GM19324 (cell line): Measurements from ENCODE around the gene TRPC6.
"Not testable (repeated sequence)": the region's sequence is repeated elsewhere in the genome, so short reads cannot be mapped to it uniquely, and the experiment has no call there.

Experiments used
- ATAC-seq: cut with Tn5 transposase; IDR thresholded peaks from one replicate; pipeline ENCODE4 v1.9.1; 2021; ENCODE audit warnings: mild to moderate bottlenecking, moderate library complexity; ENCODE audit not compliant: unreplicated experiment, low FRiP score

Gene TRPC6

GRCh38 chr11:101459020-101459419, 124.8 kb downstream of the TRPC6 start:
- ATAC-seq = no peak

DNA sequence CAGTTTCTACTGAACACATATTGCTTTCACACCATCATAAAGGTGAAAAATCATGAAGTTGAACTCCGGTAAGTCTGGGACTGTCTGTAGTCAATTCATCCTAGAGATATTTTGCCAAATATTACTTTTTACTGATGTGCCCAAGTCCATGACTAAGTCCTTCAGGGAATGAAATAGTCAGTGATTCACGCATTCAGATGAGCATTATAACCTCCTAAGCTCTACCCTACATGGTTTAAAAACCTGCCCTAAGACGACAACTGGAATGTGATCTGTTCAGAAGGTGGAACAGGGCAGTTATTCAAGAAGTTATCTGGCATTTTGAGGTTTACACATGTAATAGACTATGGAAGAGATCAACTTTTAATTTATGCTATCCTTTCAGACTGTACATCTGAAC, 125.6 kb downstream of the TRPC6 start:
- ATAC-seq = no peak

DNA sequence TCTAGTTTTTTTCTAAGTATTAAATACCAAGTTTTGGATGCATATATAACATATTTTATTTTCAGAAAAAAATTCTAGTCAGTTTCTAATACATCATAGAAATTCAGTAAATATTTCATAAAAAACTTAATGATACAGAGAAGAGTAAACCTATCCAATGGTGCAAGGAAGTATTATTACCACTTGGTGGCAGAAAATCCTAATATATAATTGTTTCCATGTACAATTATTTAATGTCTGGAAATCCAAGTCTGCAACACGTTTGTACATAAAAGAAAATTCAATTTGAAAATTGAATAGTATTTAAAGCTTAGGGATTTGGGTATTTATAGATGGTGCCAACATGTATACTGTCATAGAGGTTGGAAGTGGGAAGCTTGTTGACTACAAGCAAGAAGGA, 127.0 kb downstream of the TRPC6 start:
- ATAC-seq = no peak

- ATAC-seq = no peak
These were observed 130.1 kb downstream of the TRPC6 start for GRCh38 chr11:101453682-101454081.

GRCh38 chr11:101448881-101449442, 134.8 kb downstream of the TRPC6 start:
- no peak for ATAC-seq

DNA sequence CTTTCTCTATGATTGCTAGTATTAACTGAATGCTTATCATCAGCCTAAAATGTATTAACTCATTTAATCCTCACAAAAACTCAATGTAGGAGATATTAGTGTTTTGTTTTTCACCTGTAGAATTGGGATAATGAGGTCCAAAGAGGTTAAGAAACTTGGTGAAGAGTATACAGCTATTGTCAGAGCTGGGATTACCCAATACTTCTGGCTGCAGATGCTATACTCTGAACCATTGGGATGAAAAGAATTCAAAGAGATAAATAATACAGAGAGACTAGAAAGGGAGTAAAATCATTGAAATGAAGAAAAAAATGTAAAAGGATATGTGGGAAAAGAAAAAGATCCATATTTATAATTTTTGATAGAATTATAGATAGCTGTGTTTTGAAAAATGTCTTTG, 137.1 kb downstream of the TRPC6 start:
- no peak for ATAC-seq

- ATAC-seq = no peak
These were observed 137.6 kb downstream of the TRPC6 start for GRCh38 chr11:101446238-101446637.

DNA sequence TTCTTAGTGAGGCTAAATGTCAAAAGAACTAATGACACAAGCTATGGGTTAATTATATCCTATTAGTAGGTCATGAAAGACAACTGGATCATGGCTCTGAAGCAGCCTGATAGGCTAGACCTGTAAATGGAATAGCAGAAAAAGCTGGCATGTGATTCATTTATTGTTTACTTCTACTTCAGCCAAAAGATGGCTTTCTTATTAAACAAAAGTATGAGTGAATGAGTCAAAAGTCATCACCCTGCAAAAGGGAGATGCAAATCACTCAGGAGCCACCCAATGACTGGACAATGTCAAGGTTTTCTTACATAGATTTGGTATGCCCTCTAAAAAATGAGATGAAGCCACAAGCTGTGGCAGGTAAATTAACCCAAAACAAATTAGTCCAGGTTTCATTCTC, 138.0 kb downstream of the TRPC6 start:
- no peak for ATAC-seq

DNA sequence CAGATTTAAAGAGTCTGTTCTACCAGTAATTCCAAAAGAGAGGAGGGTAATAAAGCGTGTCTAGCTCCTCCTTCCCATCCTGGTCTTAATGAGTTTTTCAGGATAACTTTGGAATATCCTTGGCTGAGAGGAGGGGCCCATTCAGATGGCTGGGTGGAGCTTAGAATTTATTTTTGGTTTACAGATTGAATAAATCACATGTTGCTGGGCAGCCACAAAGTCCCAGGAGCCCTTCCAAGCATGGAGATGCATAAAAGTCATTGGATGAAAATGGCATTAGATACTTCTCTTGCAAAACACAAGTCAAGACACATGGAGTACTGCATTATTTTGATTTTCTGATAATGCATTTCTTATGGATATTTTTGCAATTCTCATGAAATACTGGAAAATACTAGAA, 139.0 kb downstream of the TRPC6 start:
- ATAC-seq = no peak

GRCh38 chr11:101444164-101444563, 139.6 kb downstream of the TRPC6 start:
- ATAC-seq = no peak

- no peak for ATAC-seq
These were observed 140.8 kb downstream of the TRPC6 start for GRCh38 chr11:101442936-101443521.

GRCh38 chr11:101442171-101442570, 141.6 kb downstream of the TRPC6 start:
- no peak for ATAC-seq

GRCh38 chr11:101441747-101442146, 142.1 kb downstream of the TRPC6 start:
- ATAC-seq = no peak

DNA sequence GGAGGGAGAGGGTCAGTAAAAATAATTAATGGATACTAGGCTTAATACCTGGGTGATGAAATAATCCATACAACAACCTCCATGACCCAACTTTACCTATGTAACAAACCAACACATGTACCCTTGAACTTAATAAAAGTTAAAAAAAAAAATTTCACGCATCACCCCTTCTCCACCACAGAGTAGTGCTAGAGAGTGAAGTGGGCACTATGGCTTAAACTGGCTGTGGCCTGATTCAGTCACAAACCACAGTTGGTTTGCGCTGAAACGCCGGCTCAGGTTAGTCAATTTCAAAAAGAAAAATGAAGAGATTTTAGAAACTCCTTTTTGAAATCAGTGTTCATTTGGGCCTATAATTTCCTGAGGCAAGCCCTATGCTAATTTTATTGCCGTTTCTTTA, 144.3 kb downstream of the TRPC6 start:
- ATAC-seq = no peak

DNA sequence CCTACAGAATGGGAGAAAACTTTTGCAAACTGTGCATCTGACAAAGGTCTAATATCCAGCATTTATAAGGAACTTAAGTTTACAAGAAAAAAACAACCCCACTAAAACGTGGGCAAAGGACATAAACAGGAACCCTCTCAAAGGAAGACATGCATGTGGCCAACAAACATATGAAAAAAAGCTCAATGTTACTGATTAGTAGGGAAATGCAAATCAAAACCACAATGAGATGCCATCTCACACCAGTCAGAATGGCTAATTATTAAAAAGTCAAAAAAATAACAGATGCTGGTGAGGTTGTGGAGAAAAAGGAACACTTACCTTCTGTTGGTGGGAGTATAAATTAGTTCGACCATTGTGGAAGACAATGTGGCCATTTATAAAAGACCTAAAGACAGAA, 145.1 kb downstream of the TRPC6 start:
- ATAC-seq = not testable (repeated sequence)

DNA sequence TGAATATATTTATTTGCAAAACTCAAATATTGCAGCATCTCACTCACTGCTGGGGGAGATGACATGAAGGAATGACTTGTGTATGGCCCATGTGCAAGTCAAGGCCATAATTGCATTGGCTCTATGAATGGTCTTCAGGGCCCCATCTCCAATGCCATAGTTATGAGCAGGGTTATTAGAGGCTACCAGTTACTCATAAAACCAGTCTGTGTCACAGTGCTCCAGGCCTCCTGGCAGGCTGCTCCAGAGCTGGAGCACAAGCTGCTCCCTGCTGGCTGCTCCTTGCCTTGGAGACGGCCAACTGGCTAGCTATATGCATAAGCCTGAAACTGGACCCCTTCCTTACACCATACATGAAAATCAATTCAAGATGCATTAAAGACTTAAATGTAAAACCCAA, 145.7 kb downstream of the TRPC6 start:
- no peak for ATAC-seq

DNA sequence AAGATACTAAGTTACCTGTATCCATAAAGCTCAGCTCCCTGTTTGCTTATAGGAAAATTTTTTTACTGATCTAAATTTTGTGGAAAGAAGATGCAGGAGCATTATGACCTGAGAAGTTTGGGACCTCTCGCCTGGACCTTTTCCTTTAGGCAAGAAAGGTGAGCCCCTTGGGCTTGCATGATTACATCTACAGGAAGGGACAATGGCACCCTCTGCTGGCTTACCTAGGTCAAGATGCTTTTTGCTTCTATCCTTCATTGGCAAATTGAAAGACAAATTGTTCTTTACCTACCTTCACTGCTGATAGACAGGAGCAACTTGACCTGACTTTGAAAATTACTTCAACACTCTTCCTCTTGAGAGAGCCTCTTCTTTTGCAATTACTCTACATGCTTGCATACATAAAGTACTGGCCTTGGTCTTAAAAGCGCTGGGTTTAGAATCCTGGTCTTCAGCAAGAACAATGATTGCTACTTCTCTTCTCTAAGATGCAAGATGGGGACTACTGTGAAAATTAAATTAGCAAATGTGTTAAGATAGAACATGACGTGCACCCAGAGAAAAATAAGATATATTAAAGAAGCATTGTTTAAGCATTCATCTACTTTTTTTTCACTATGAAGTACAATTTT, 147.2 kb downstream of the TRPC6 start:
- ATAC-seq = no peak

GRCh38 chr11:101435408-101435973, 148.3 kb downstream of the TRPC6 start:
- ATAC-seq = no peak

DNA sequence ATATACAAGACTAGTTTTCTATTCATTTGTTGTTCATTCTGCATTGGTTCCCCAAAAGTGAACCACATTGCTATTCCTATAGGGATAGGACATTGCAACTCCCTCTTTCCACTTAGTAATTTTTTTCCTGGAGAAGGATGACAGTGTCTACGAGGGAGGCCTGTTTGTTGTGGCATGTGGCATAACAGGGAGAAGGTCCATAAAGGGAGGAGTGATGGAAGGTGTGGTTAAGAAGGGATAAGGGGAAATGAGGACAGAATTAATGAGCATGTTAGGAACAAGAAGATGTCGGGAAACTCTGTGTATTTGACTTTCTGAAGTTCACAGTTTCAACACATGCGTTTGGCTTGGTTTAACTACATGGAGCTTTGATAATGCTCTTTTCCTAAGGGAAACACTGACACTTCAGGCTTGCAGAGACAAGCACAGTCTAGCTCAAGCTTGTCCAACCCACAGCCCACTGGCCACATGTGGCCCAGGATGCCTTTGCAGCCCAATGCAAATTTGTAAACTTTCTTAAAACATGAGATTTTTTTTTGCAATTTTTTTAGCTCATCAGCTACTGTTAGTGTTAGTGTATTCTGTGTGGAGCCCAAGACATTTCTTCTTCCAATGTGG, 149.7 kb downstream of the TRPC6 start:
- ATAC-seq = no peak

DNA sequence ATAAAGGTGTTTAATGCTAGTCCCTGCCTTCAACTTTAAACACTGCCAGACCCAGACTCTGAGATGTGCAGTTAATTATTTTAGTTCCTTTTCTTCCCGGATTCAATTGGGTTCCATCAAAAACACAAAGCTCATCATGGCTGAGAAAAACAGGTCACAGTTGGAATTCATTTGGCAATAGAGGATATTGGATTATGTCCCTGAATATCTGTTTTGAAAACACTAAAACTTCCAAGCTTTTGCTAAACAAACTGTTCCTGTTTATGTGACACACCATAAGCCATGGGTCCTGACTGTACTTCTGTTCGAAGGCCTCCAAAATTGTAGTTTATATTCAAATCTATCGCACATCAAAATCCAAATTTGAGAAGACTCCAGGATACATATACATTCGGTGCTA, 150.7 kb downstream of the TRPC6 start:
- no peak for ATAC-seq

GRCh38 chr11:101429703-101430540, 153.9 kb downstream of the TRPC6 start:
- ATAC-seq = no peak
